Gastrocnemius medialis (tissue), 4 donors: ENCODE results near the gene DOCK6. TPM values are rescaled to one million over a fixed set of nuclear protein-coding genes. Genes with fewer than 3 reads are reported as not detected.
A peak's percentile ranks its signal among the peaks of the same experiment; 100 is the strongest.

Source experiments
- ATAC-seq, 2 donors: fragments of 150-250 bp; one replicate each; pipeline ENCODE4 v1.9.1; 2016
- DNase-seq, 2 donors: peaks; one replicate each; pipeline ENCODE4 v3.0.0-alpha.2; 2019
- H3K27ac ChIP-seq, 4 donors: fragments of 200-600 bp; sonication (generic); 1 replicate in 1 of 4; 2 replicates in 3 of 4; pipeline ENCODE4 v1.5.1; 2016 to 2018; ENCODE audit warnings: mild to moderate bottlenecking in 2 of 4, moderate library complexity in 1 of 4
- H3K27me3 ChIP-seq, 3 donors: fragments of 200-600 bp; sonication (generic) in 2 of 3; 1 replicate in 1 of 3; 2 replicates in 2 of 3; pipeline versions ENCODE4 v1.5.1 to v1.6.0; 2016 to 2019; ENCODE audit warnings: mild to moderate bottlenecking in 1 of 3, moderate library complexity in 1 of 3
- H3K36me3 ChIP-seq, 2 donors: fragments of 200-600 bp; sonication (generic) in 1 of 2; one replicate each; pipeline ENCODE4 v1.5.1; 2017 to 2018
- H3K4me1 ChIP-seq, 2 donors: fragments of 200-600 bp; sonication (generic) in 1 of 2; one replicate each; pipeline ENCODE4 v1.5.1; 2016 to 2017; ENCODE audit warnings: mild to moderate bottlenecking in 2 of 2
- H3K4me3 ChIP-seq, 4 donors: fragments of 200-600 bp; sonication (generic) in 3 of 4; 1 replicate in 1 of 4; 2 replicates in 3 of 4; pipeline ENCODE4 v1.5.1; 2016 to 2019; ENCODE audit warnings: mild to moderate bottlenecking in 2 of 4
- H3K9me3 ChIP-seq, 3 donors: fragments of 200-600 bp; sonication (generic) in 2 of 3; 1 replicate in 1 of 3; 2 replicates in 2 of 3; pipeline ENCODE4 v1.5.1; 2016 to 2019
- POLR2A ChIP-seq, 2 donors: fragments of 450-650 bp; IDR thresholded peaks; one replicate each; pipeline ENCODE4 v1.6.1; 2017; ENCODE audit warnings: antibody characterized with exemption in 2 of 2, mild to moderate bottlenecking in 2 of 2, moderate library complexity in 2 of 2
- in situ Hi-C, 4 donors: fragments of 200-750 bp; cut with MboI; loops; one replicate each; pipeline versions ENCODE4 v1.15.0 to v1.8.0; 2017; ENCODE audit warnings: low sequenced_read_pairs in 4 of 4
- intact Hi-C: fragments of 100-400 bp; cut with DNase I; formaldehyde crosslinking; loops from one replicate; pipeline ENCODE4 v1.15.1; 2023; ENCODE audit warnings: low total_unique reads
- total RNA-seq, 4 donors: library from RNA; depleted of rRNA; stranded (reverse); fragments of >200 nt; gene quantifications; one replicate each; pipeline versions ENCODE4 v1.1.0 to v1.2.3, GENCODE V29; 2016
- TF ChIP-seq, protein P1 (sequence below), 5 experiments: fragments of 450-650 bp in 3 of 5; fragments of 200-600 bp in 2 of 5; sonication (generic) in 2 of 5; IDR thresholded peaks in 4 of 5; conservative IDR thresholded peaks in 1 of 5; 1 replicate in 4 of 5; 2 replicates in 1 of 5; pipeline ENCODE4 v1.5.1; 2016 to 2019; ENCODE audit warnings: antibody characterized with exemption in 5 of 5, mild to moderate bottlenecking in 3 of 5, moderate library complexity in 3 of 5

Gene DOCK6
- total RNA-seq, 4 donors from 2014 or later = 4.7 to 9.6 (median 5.8) TPM

DNA sequence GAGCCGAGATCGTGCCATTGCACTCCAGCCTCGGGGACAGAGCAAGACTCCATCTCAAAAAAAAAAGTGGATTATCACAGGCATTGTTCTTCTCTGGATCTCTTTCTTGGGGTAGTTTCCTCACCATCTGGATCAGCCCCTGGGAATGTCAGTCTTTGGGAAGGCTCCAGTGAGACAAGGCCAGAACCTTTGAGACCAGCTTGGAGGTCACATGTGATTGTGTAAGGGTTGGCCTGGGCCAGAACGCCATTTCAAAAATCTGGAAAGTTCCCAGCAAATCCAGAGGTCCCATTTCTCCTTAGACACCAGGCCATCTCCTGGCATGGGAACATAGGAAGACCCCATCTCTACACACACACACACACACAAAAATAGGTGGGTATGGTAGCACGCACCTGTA, 37.2 kb downstream of the DOCK6 start:
- DNase-seq (peak in 1 of 2 donors; percentile 56), ATAC-seq (peak; percentile 62 to 78)
- peaks cover 0 to 3% (median 0%) of the 10 kb centered on the region in 3 donors for H3K9me3 ChIP-seq
- in situ Hi-C loops = no loop called here
- peaks cover 0 to 13% of the 10 kb centered on the region in 2 donors for H3K36me3 ChIP-seq
- peak overlapping the region in 1 of 4 donors; percentile 35 for H3K27ac ChIP-seq
- TF ChIP-seq POLR2A (IDR thresholded peaks at IDR 0.05) = no peak
- TF ChIP-seq, protein P1, sequence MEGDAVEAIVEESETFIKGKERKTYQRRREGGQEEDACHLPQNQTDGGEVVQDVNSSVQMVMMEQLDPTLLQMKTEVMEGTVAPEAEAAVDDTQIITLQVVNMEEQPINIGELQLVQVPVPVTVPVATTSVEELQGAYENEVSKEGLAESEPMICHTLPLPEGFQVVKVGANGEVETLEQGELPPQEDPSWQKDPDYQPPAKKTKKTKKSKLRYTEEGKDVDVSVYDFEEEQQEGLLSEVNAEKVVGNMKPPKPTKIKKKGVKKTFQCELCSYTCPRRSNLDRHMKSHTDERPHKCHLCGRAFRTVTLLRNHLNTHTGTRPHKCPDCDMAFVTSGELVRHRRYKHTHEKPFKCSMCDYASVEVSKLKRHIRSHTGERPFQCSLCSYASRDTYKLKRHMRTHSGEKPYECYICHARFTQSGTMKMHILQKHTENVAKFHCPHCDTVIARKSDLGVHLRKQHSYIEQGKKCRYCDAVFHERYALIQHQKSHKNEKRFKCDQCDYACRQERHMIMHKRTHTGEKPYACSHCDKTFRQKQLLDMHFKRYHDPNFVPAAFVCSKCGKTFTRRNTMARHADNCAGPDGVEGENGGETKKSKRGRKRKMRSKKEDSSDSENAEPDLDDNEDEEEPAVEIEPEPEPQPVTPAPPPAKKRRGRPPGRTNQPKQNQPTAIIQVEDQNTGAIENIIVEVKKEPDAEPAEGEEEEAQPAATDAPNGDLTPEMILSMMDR (IDR thresholded peaks at IDR 0.05 in 4 of 5, conservative IDR thresholded peaks at IDR 0.05 in 1 of 5) = no peak
- intact Hi-C loops = no loop called here
- H3K4me1 ChIP-seq = no peaks in the 10 kb centered on the region
- H3K4me3 ChIP-seq = no peak overlapping the region
- no peaks in the 10 kb centered on the region for H3K27me3 ChIP-seq

DNA sequence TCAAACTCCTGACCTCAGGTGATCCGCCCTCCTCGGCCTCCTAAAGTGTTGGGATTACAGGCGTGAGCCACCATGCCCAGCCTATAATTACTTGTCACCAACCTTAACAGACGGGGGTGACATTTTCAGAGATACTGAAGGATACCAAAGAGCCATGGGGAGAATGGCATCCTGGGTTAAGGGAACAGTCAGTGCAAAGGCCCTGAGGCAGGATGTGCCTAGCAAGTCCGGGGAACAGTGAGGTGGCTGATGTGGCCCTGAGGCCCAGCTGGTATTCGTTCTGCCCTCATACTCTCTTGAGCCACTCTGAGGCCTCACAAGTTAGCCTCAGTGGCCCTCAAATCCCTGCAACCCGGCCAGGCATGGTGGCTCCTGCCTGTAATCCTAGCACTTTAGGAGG, 37.9 kb downstream of the DOCK6 start:
- in situ Hi-C loops = loop anchor here in 1 of 4 donors (25.0 kb wide), 1 partner anchor 187 kb away; no protein-coding TSS in a partner anchor
- intact Hi-C loops = no loop called here
- Histone ChIP-seq H3K36me3 (peaks cover 0 to 13% of the 10 kb centered on the region in 2 donors), H3K27ac (no peak overlapping the region), H3K4me3 (no peak overlapping the region), H3K4me1 (no peaks in the 10 kb centered on the region), H3K9me3 (peaks cover 0 to 3% (median 0%) of the 10 kb centered on the region in 3 donors), H3K27me3 (no peaks in the 10 kb centered on the region)
- DNase-seq (no peak), ATAC-seq (no peak)
- TF ChIP-seq POLR2A (IDR thresholded peaks at IDR 0.05) = no peak
- TF ChIP-seq, protein P1 (IDR thresholded peaks at IDR 0.05 in 4 of 5, conservative IDR thresholded peaks at IDR 0.05 in 1 of 5) = no peak

DNA sequence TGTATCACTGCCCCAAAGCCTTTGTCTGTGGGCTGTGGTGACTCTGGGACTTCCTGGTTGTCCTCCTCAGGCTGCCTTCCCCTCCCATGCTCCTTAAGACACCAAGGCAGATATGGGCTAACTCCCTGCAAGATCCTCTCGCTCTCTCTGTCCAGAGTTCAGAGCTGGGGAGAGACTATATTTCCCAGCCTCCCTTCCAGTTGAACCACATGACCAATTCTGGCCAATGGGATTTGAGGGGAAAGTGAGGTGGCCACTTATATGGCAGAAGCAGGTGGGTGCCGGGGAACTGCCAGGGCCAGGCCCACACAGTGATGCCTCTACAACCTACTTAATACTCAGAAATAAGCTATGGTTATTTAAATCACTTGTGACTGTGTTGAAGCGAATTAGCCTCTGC, 39.1 kb downstream of the DOCK6 start:
- ATAC-seq = no peak
- Histone ChIP-seq H3K36me3 (peaks cover 0 to 13% of the 10 kb centered on the region in 2 donors), H3K27ac (no peak overlapping the region), H3K27me3 (no peaks in the 10 kb centered on the region), H3K4me1 (no peaks in the 10 kb centered on the region), H3K4me3 (no peak overlapping the region), H3K9me3 (peaks cover 0 to 3% (median 0%) of the 10 kb centered on the region in 3 donors)
- TF ChIP-seq POLR2A (IDR thresholded peaks at IDR 0.05) = no peak
- TF ChIP-seq, protein P1 (IDR thresholded peaks at IDR 0.05 in 4 of 5, conservative IDR thresholded peaks at IDR 0.05 in 1 of 5) = no peak
- intact Hi-C loops (no loop called here), in situ Hi-C loops (loop anchor here in 1 of 4 donors (25.0 kb wide), 1 partner anchor 186 kb away; no protein-coding TSS in a partner anchor)
- DNase-seq = no peak

DNA sequence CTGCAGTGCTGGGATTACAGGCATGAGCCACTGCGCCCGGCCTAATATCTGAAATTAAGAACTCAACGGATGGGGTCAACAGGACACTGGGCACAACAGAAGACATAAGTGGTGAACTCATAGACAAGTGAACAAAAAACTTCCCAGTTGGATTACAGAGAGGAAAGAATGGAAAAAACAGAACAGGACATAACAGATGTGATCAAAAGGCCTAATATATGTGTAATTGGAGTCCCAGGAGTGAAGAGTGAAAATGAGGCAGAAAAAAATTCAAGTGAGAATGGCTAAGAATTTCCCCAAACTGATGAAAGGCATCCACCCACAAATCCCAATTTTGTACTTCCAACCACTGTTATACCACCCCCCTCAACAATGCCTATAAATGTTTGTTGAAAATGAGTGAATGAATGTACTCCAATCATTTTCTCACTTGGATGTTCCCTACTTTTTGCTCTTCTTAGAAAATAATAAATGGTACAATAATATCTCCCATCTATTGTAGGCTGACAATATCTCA, 41.2 kb downstream of the DOCK6 start:
- no peak for TF ChIP-seq POLR2A (IDR thresholded peaks at IDR 0.05)
- TF ChIP-seq, protein P1 (IDR thresholded peaks at IDR 0.05 in 4 of 5, conservative IDR thresholded peaks at IDR 0.05 in 1 of 5) = no peak
- Histone ChIP-seq H3K36me3 (peaks cover 0 to 13% of the 10 kb centered on the region in 2 donors), H3K9me3 (peaks cover 0 to 3% (median 0%) of the 10 kb centered on the region in 3 donors), H3K27ac (no peak overlapping the region), H3K4me1 (no peaks in the 10 kb centered on the region), H3K27me3 (no peaks in the 10 kb centered on the region), H3K4me3 (no peak overlapping the region)
- DNase-seq = no peak
- intact Hi-C loops = no loop called here
- in situ Hi-C loops = loop anchor here in 1 of 4 donors (25.0 kb wide), 1 partner anchor 184 kb away; no protein-coding TSS in a partner anchor
- no peak for ATAC-seq
